Stimulated activated naive CD8-positive, alpha-beta T cell treated with anti-CD3 and anti-CD28 coated beads, Interleukin-15, Interleukin-2, amounts not matched to agents 100 U/mL and 50 U/mL, for 24 hours (primary cell): ENCODE measurements around the gene GJA1.
"Not testable (repeated sequence)": the region's sequence is repeated elsewhere in the genome, so short reads cannot be mapped to it uniquely, and the experiment has no call there.

Experiments
- ATAC-seq: fragments of 150-1000 bp; cut with Tn5 transposase; one replicate; pipeline ENCODE4 v1.10.0; 2021
- DNase-seq: peaks from one replicate; pipeline ENCODE4 v3.0.0; 2021

Gene GJA1

DNA sequence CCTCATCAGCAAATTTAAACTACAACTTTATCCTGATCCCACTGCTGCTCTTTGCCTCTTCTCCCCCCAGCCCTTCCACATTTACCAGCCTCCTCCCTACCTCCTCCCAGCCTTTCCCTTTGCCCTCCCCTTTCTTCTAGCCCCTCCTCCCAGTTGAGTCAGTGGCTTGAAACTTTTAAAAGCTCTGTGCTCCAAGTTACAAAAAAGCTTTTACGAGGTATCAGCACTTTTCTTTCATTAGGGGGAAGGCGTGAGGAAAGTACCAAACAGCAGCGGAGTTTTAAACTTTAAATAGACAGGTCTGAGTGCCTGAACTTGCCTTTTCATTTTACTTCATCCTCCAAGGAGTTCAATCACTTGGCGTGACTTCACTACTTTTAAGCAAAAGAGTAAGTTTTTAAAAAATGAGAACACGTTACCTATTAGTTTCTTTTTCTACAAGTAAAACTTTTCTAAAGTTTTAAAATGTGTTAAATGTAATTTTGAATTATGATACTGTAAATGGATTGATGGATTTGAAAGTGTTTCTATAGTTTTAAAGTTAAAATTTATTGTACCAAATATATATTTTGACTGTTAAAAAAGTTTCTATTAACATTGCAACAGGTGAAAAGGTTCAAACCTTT lies at the start of gene GJA1:
Gene GJA1, plus strand, starts transcription at position 203 of the 626 bp plus-strand sequence. CDS start 11,202 bp downstream, outside the sequence.
- DNase-seq (no peak), ATAC-seq (no peak)

- DNase-seq, ATAC-seq: not testable (repeated sequence)
Measured at GRCh38 chr6:121386551-121386950, 48.9 kb upstream of the GJA1 start.

DNA sequence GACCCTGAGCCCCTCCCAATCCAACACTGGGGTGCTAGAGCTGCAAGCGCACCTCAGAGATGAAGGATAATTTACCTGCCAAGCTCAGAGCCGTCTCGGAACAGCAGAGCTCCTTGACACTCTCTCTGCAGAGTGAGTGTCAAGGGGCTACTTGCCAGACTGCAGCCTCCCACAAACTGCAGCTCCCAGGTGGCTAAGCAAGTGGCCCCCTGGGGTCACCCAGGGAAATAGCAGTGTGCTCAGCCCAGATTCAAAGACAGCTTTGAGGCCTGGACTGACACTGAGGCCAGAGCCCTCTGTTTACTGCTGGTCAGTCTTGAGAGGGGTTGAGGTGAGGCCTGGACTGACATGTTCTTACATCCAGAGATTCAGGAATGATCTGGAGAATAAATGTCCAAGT lies 46.0 kb upstream of the GJA1 start:
- DNase-seq (no peak), ATAC-seq (no peak)

DNA sequence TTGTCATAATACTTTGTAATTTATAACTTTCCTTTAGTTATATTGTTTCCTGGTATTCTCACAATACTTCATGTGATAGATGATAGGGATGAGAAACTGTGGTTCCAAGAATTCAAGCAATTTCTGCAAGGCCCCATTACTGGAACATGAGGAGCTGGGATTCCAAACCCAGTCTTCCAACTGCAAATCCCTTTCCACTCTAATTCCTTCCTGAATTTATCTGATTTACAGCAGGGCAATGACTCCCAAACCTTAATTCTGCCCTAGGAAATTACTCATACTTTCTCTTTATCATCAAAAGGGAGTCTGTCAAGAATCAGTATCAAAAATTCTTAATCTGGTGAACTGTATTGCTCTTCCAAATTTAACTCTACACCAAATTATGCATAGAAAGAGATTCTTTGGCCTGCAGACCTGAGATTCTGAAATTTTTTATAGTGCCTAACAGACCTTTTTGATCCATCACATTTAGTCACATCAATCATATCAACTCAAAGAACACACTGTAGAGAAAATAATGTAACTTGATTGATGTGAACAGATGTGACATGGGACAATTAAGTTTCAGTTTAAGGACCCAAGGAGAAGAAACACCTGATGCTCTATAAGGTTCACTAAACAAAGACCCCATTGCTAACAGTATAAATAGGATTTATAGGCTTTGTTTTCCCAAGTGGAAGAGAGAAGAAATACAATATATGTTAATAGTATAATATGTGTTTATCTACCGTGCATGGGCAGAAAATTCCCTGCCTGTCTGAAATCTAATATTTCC lies 41.5 kb upstream of the GJA1 start:
- DNase-seq (no peak), ATAC-seq (no peak)

GRCh38 chr6:121395736-121396135 lies 39.7 kb upstream of the GJA1 start:
- DNase-seq (no peak), ATAC-seq (no peak)

DNA sequence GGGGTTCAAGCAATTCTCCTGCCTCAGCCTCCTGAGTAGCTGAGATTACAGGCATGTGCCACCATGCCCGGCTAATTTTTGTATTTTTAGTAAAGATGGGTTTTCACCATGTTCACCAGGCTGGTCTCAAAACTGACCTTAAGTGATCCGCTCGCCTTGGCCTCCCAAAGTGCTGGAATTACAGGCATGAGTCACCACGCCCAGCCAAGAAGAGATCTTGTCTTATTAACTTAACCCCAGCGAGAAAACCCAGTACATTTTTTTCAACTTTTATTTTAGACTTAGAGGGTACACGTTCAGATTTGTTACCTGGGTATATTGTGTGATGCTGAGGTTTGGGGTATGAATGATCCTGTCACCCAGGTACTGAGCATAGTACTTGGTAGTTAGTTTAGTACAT lies 38.3 kb upstream of the GJA1 start:
- DNase-seq, ATAC-seq: not testable (repeated sequence)

DNA sequence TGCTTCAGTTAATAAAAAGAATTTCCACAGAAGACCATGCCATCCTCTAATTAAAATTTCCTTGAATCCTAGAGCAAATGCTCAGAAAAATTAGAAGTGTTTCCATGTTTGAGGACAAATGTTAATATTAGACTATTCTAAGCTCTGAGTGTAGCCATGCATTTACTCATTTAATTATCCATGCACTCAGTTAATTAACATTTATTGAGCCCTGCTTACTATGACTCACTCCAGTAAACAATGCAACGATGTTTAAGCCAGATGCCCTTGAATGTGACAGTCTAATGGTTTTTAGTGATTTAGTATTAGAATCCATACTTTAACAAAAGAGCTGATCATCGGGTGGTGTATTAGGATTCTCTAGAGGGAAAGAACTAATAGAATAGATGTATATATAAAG lies 37.3 kb upstream of the GJA1 start:
- ATAC-seq, result no peak
- DNase-seq, result no peak

- no peak for DNase-seq
- no peak for ATAC-seq
Measured at GRCh38 chr6:121399966-121400365, 35.5 kb upstream of the GJA1 start.

- ATAC-seq (no peak), DNase-seq (no peak)
Measured at GRCh38 chr6:121403964-121404363, 31.5 kb upstream of the GJA1 start.

DNA sequence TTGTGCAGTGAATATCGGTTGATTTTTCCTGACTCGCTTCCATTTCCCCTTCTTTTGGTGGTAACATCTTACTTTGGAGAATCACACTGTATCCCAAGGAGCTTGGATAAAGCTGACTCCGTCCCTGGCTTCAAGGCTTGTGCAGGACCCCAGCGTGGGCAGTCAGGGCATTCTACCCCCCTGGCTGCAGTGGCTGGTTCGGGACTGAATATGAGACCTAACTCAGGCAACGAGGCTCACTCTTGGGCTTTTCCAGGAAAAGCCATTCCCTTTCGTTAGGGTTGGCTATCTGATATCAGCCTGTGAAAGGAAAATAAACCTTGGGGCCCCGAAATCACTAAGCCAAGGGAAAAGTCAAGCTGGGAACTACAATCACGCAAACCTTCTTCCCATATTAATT lies 30.1 kb upstream of the GJA1 start:
- DNase-seq (no peak), ATAC-seq (no peak)

GRCh38 chr6:121408321-121408720 lies 27.1 kb upstream of the GJA1 start:
- DNase-seq, result no peak

DNA sequence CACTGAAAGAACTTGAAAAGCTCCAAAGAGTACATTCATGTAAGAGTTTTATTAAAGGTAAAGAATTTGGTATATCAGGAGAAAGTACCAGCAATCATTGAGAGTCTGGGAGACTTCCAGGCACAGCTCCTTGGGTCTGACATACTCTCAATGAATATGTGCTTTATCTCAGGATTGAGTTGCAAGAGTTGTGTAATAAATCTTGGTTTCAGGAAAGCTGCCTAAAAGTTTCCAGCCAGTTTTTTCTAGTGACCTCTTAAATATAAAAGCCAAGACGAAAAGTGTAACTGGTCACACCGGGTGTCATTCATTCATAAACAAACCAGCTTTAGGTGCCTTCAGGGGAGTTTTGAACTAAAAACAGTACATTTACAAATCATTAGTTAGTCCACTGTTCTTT lies 21.6 kb upstream of the GJA1 start:
- ATAC-seq (no peak), DNase-seq (no peak)

More at GRCh38 chr6:121408321-121408720, 27.1 kb upstream of the GJA1 start:
- ATAC-seq, result no peak

GRCh38 chr6:121418346-121418745 lies 17.1 kb upstream of the GJA1 start:
- no peak for ATAC-seq

GRCh38 chr6:121426686-121427085 lies 8.8 kb upstream of the GJA1 start:
- ATAC-seq (no peak), DNase-seq (no peak)

More at GRCh38 chr6:121418346-121418745, 17.1 kb upstream of the GJA1 start:
- DNase-seq, result no peak

- ATAC-seq, result no peak
Measured at GRCh38 chr6:121428872-121429756, 6.3 kb upstream of the GJA1 start.

DNA sequence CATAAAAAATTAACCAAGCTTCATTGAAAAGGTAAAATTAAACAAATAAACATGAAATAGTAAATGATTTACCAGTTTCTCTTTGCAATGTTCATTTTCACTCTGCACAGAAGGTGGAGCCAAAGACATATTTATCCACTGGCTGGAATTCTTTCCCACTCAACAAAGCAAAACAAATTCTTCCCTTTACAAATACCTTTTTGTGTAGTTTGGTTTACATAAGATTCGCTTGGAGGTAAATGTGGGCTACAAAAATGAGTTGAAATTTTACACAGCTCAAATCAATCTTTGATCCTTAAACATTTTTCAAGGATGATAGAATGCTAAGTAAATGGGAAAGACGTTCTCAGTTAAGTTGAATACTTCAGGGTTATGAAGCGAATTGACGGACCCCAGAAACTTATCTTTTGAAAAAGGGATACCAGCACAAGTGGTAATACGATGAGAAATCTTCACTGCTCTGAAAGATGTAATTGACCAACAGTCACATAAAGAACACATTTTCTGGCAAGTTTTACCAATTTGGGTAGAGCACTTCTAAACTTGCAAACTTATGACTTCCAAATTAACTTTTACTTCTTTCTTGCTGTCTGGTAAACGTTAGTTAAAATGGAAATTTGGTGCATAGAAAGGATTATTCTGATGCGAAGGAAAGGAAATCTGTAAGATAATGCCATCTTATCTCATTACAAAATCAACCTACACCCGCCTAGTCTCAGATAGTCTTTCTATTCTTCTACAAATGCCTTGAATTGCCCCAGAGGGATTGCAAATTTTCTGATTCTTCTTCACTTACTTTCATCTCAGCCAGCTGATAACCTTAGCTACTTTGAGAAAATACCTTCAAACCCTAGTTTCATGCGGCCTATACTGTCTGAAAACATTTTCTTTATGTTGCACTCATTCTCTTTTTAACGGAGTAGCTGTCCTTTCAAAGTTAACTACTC lies 4.7 kb upstream of the GJA1 start:
- no peak for ATAC-seq
- no peak for DNase-seq

More at GRCh38 chr6:121428872-121429756, 6.3 kb upstream of the GJA1 start:
- DNase-seq, result no peak

- not testable (repeated sequence) for ATAC-seq, DNase-seq
Measured at GRCh38 chr6:121431776-121432175, 3.7 kb upstream of the GJA1 start.

DNA sequence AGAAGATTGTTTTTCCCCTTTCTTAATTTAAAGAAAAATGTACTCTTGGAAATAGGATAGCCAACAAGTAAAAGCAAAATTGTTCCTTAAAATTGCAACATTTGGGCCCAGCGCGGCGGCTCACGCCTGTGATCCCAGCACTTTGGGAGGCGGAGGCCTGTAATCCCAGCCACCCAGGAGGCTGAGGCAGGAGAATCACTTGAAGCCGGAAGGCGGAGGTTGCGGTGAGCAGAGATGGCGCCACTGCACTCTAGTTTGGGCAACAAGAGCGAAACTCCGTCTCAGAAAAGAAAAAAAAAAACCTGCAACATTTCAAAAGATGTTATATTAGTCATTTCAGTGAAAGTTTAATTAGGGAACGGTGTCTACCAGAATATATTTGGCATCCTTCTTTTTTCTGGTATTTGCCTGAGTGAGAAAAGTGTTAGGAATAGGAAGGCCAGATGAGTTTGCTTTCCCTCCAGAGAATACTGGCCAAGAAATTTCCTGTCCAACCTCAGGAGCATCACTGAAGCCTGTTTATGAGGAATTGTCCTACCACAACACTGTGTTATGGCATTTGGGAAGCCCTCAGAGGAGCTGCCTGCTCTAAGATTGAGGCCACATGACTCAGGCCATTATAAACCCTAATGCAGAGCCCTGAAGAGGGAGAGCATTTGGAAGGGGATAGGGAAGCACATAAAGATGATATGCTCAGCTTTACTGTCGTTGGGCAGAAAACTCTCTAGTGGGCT lies 1.2 kb upstream of the GJA1 start:
- no peak for DNase-seq

GRCh38 chr6:121436274-121436857 lies 920 bp downstream of the GJA1 start:
- no peak for ATAC-seq
- no peak for DNase-seq

More for the DNA sequence above, 1.2 kb upstream of the GJA1 start:
- no peak for ATAC-seq
